T47D (cell line): ENCODE measurements around the gene OR9Q1.
A peak's percentile ranks its signal among the peaks of the same experiment; 100 is the strongest.

Experiments used
- DNase-seq, 2 experiments: peaks; one replicate each; pipeline versions ENCODE4 v3.0.0 to v3.0.0-alpha.2; 2011 to 2012; ENCODE audit warnings: low read depth in 1 of 2, low spot score in 1 of 2
- JUND ChIP-seq: IDR thresholded peaks from 2 replicates; pipeline ENCODE4 v1.6.1; 2012; ENCODE audit warnings: low read depth
- in situ Hi-C: cut with HindIII; loops from 2 replicates; pipeline ENCODE4 v1.10.0; 2016; ENCODE audit warnings: low sequenced_read_pairs, low pct_unique_long_range_greater_than_20kb

OR9Q1 gene

DNA sequence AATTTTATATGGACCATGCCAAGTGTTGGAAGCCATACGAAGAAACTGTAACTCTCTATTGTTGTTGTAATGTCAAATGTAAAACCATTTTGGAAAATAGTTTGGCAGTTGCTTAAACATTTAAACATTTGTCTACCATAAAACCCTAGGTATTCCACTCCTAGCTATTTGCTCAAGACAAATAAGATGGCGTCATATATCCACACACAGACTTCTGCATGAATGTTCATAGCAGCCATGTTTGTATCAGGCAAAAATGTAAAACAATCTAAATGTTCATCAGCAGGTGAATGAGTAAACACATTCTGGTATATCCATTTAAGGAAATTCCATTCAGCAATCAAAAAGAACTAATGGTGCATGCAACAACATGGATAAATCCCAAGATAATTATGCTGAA, 73.8 kb downstream of the OR9Q1 start:
- peak; percentile 81; the same call in 1 of the 2 replicates for TF ChIP-seq JUND
- DNase-seq, result peak; percentile 56 to 79
- in situ Hi-C loops, result no loop called here

DNA sequence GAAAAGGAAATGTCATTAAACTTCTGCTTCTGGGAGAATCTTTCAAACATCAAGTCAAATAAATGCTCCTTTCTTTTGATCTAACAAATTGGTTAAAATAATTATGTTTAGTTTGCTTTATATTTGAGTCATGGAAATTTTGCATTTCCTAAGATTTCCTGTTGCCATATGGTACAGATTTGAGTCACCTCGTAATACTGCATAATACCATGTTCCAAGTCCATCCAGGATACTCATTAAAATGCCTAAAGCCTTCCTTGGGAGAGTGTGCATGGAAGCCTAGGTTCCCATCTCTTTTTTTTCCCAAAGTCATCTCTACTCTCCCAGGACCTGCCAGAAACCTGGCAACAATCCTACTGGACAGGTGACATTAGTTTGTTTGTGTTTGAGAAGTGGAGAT, 97.4 kb downstream of the OR9Q1 start:
- in situ Hi-C loops, result no loop called here
- TF ChIP-seq JUND, result no peak
- no peak for DNase-seq

DNA sequence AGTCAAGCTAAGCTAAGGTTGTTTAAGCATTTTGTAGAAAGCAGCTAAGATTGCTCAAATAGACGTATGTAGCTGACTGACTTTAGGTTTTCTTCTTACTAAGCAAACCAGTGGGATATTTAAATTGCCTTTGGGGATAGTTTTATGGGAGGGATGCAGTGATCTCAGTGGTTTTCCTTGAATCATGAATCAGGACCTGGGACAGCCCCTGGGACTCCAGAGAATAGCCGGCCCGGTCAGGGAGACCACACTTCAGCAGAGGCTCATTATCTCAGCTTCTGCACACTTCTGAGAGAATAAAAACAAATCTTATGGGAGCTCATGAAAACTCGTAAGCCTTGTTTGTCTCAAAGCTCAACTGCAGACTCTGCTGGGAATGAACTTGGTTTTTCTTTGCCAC, 101.8 kb downstream of the OR9Q1 start, which contains the start of gene OR9I1:
Gene OR9I1 (minus strand): TSS at position 62 of the 400 bp plus-strand sequence. CDS start 6,086 bp downstream, outside the sequence.
- in situ Hi-C loops, result no loop called here
- peak in 1 of 2 experiments; percentile 7 for DNase-seq
- TF ChIP-seq JUND, result no peak

DNA sequence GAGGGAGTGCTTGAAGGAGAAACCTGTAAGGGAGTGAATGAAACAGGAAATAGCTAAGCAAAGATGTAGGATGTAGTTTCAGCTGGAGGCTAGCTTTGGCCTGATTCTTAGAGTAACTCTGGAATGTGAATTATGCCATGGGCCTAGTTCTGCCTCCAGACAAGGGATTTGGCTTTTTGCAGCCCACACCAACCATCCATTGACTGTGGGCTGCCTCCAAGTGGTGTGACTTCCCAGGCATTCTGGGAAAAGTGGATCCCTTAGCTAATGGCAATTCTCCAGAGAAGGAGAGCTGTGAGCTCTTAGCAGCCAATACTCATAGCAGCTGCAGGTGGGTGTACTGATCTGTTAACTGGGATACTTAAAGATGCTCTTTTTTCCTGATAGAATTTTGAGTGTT, 103.7 kb downstream of the OR9Q1 start:
- in situ Hi-C loops, result no loop called here
- TF ChIP-seq JUND, result no peak
- DNase-seq, result no peak

DNA sequence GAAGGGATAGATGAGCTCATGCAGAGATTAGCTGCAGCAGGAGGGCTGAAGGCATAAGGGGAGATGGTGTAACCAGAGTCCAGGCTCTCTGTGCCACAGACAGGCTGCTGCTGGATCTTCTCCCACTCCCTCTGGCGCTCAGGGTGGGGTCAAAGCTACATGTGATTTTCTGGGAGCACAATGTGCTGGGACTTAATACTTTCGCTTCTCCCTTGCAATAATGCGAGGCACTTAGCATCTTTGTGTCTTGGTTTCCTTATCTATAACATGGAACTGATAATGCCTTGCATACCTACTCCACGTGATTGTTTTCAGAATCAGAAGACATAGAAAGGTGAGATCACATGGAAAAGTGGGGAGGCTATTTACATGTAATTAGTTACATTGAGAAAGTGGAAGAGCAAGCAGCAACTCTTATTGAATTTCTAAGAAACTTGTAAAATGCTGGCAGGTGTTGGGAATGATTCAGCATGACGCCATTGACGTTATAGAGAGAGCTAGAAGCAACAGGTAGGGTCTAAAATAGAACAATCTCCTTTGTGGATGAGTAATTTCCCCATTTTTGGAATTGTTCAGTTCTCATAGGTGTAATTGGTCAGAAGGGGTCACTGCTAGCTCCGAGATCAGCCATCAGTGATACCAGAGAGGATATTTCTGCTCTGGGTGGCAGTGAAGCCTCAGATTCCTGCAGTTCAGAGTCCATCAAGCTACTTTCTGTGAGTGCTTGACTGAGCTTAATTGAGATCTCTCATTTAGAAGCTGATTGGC, 109.8 kb downstream of the OR9Q1 start:
- no peak for DNase-seq
- no peak for TF ChIP-seq JUND
- in situ Hi-C loops, result no loop called here

DNA sequence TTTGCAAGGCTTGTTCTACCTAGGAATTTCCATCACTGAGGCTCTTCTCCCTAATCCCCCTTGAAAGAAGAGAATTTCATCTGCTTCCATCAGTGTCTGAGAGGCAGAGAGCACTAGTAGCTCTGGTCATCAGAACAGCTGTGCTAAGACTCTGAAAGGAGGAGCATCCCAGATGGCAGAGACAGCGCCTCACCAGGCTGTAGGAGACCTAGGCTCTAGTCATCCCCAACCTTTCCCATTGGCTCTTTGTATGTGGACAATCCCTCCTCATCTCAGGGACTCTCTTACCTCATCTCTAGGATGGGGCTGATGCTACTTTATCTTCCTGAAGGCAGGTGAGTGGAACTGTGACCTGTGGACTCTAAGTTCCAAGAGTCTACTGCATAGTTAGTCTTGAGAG, 110.5 kb downstream of the OR9Q1 start:
- in situ Hi-C loops, result no loop called here
- no peak for TF ChIP-seq JUND
- no peak for DNase-seq

DNA sequence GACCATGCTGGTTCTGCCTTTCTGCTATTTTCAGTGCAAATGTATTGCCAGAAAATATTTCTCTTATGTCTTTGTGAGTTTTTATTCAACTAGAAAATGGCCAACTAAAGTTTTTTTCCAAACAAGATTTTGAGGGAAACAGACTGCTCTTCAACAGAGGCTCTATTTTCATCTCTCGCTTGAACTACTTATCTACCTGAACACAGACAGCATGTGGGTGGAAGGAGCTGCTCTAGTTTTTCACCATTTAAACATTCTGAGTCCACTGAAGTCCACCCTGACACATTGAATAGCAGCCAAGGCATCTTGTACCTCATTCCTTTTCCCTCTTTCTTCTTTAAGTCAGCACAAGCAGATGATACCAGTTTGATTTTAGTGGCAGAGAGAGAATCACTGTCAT, 111.5 kb downstream of the OR9Q1 start:
- no peak for TF ChIP-seq JUND
- in situ Hi-C loops, result no loop called here
- DNase-seq, result no peak

DNA sequence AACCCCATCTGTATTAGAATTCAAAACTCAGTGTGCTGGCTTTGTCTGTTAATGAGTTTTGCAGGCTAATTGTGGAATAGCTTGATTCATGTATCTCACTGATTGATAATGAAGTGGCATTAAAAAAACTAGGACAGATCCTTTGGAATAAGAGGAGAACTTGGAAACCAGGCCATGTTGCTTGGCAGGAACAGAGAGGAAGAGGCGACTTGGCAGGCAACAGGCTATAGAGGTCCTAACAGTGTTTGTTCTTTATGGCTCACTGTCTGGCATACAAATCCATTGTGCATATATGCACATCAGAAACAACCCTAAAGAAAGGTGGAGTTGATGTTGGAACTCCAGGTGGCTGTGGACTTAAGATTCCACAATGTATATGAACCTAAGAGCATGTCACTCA, 119.1 kb downstream of the OR9Q1 start:
- in situ Hi-C loops, result no loop called here
- no peak for DNase-seq
- no peak for TF ChIP-seq JUND

DNA sequence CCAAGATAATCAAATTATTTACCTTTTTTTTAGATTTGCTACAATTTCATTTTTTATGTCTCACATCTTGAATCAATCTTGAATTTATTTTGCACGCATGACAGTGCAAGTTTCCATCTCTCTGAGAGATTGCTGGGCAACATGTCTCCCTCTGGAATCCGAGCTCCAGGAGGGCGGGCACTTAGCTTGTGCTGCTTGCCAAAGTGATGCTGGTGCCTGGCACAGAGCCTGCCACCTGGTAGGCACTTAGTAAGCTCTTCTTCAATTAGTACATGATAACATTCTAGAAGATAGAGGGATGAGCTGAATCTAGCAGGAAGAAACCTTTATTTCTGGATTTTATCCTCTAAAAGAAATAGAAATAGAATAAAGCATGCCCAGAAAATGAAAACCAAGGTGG, 129.1 kb downstream of the OR9Q1 start:
- in situ Hi-C loops, result no loop called here
- TF ChIP-seq JUND, result no peak
- no peak for DNase-seq

DNA sequence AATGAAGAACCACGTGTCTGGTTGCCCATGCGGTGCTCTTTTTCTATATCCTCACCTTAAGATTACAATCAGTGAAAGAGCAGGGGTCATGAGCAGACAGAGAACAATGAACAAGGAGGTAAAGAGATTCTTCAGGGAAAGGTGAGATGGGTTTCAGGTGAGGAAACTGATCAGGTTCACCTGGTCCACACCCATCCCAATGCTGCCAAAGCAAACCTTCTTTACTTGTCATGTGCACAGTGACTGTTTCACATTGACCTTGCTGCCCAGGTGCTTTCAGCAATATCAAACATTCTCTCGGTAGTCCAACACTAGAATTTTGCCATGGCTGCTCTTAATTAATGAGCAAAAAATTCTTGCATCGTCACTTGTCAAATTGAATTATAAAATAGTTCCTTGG, 140.7 kb downstream of the OR9Q1 start:
- in situ Hi-C loops, result no loop called here
- no peak for TF ChIP-seq JUND
- DNase-seq, result no peak

DNA sequence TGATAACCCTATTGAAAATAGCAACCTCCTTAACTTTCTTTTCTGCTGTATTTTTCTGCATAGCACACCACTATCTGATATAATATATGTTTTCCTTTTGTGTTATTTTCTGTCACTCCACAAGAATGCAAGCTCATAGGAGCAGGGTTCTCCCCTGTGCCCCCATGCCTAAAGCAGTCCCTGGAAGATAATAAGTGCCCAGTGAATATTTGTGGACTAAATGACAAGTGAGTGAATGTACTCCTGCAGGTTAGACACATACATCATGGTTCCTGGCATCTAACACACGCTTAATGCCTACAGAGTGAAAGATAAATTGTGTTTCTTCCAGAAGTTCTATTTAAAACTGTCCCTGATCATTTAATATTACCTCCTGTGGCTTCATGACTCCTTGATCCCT, 141.3 kb downstream of the OR9Q1 start:
- in situ Hi-C loops, result no loop called here
- no peak for DNase-seq
- no peak for TF ChIP-seq JUND

DNA sequence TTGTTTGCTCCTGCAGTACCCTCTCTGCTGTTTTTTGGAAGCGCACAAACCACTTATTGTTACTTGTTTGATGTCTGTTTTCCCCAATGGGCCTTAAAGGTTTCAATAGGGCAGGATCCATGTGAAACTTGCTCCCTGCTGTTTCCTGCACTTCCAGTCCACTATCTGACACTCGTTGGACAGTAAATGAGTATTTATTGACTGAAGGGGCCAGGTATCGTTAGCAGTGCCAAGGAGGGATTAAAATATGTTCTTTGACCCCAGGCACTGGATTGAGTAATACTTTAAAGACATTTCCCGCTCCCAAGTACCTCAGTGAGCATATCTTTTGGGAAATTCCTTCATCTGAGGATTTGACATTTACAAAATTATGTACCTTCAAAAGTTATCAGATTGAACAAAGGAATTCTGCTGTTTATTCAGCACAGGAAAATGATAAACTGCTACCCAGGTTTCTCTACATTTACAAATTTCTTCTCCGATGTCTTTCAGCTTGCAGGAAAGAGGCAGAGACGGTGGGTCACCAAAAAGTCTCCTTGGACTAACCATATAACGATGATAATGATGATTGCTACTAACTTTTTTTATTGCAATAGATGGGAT, 141.9 kb downstream of the OR9Q1 start:
- TF ChIP-seq JUND, result no peak
- DNase-seq, result peak in 1 of 2 experiments; percentile 13
- in situ Hi-C loops, result no loop called here

DNA sequence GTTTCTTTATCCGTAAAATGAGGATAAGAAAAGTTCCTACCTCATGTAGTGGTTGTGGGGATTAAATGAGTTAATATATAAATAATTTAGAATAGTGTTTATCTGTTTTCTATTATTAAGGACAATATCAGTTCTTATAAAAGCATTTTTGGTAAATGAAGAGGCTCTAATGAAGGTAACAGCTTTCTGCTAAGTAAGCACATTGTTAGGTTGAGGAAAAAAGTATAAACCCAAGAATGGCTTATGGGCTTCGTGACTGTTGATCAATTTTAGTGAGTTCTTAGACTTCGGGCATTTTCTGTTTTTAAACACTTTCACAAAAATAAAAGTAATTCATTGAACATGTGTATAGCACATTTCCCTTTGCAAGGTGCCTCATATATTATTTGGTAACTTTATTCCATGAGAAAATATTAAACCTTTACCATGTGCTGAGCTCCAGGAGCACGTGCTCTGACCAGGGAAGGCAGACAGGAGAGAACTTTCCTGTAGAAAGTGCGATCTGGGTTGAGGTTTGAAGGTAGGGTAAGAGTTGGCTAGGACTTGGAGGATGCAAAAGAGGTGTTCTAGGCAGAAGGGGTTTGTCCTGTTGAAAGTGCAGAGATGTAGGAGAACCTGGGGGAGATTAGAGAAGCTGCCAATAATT, 153.9 kb downstream of the OR9Q1 start:
- in situ Hi-C loops, result no loop called here
- TF ChIP-seq JUND, result no peak

More for the DNA sequence above, 153.9 kb downstream of the OR9Q1 start:
- DNase-seq, result no peak
